Glomerular visceral epithelial cell (primary cell): ENCODE measurements around the gene POLD4.
A peak's percentile ranks its signal among the peaks of the same experiment; 100 is the strongest.
"Not testable (repeated sequence)": the region's sequence is repeated elsewhere in the genome, so short reads cannot be mapped to it uniquely, and the experiment has no call there.

Experiments used
- DNase-seq: peaks from one replicate; pipeline ENCODE4 v3.0.0-alpha.2; 2016; ENCODE audit errors: extremely low spot score

Gene POLD4

DNA sequence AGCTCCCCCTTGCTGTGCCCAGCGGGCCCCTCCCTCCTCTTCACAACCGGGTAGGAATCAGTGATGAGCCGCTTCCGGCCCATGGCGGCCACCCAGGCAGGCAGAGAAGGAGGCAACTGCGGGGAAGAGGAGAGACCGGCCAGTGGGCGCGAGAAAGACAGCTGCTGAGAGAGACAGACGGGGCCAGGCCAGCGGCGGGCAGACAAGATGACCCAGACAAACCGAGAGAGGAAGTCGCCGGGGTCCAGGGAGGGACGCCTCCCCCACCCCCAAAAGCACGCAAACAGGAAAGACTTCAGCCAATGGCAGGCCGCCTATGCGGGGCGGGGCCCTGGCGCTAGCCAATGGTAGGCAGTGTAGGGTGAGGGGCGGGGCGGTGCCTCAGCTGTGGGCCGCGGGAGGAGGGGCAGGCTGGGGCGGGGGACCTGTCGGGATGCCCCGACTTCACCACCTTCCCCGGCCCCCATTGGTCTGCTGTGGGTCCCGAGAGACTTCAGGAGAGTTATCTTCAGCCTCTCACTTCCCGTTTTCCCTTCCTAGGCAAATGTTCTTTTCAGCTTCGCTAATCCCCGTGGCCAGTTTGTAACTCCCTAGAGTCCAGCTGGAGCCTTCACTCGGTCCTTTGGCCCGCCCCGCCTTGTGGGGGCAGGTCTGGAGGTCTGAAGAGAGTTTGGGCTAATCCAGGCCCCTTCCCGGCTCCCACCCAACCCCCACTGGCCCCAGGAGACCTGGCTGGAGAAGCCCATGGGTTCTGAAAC lies at the start of gene POLD4:
Gene POLD4, minus strand, starts transcription at position 230 of the 758 bp plus-strand sequence. Its CDS starts 147 bp downstream, at position 83.
- DNase-seq: peak; percentile 95

DNA sequence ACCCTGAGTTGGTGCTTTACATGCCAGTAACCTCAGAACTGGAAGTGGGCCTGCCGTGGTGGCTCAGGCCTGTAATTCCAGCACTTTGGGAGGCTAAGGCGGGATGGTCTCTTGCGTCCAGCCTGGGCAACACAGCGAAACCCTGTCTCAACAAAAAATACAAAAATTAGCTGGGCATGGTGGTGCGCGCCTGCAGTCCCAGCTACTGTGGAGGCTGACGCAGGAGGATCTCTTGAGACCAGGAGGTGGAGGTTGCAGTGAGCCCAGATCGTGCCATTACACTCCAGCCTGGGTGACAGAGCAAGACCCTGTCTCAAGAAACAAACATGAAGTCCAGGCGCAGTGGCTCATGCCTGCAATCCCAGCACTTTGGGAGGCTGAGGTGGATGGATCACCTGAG lies 49.7 kb upstream of the POLD4 start:
- not testable (repeated sequence) for DNase-seq

DNA sequence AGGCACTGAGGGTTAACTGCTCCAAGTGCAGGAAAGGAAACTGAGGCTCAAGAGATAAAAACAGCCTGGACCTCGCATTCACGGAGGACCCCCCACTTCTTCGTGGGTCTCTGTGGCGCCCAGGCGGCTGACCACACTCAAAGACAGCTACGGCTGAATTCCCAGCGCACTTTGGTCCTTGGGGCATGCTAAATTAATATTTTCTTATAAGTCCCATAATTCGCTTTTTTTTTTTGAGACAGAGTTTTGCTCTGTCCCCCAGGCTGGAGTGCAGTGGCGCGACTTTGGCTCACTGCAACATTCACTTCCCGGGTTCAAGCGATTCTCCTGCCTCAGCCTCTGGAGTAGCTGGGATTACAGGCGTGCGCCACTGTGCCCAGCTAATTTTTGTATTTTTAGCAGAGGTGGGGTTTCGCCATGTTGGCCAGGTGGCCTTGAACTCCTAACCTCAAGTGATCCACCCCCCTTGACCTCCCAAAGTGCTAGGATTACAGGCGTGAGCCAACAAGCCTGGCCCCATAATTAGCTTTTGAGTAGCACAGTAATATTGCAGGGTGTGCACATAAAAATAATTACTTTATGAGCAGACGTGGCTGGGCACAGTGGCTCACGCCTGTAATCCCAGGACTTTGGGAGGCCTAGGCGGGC lies 49.0 kb upstream of the POLD4 start:
- DNase-seq: not testable (repeated sequence)

DNA sequence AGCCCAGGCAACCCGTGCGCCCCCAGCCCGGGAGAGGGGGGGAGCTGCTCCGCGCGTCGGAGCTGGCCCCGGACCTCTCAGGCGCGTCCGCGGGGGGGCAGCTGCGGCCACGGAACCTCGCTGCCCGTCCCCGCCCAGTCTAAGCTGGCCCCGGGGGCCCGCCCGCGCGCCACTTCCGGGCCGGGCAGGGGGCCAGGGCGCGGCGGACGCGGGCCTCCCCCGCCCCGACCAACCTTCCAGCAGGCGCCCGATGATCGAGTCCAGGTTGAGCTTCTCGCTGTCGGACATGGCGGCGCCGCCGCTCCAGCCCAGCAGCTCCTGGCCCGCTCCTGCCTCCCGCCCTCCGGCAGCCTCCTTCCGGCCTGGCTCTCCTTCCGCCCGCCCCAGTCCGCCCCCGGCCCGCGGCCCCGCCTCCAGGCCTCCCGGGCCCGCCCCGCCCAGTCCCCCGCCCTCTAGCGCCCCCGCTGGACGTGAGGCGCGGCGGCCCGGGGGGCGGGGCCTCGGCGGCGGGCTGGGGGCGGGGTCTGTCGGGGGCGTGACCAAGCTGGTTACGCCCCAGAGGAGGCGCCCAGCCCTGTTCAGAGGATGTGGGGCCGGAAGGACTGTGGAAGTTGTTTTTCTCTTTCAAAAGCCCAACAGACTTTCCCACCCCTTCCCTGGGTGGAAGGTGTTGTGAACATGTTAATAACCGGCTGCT lies 48.3 kb upstream of the POLD4 start, which contains the start of gene PPP1CA:
Gene PPP1CA, minus strand, starts transcription at position 364 of the 697 bp plus-strand sequence. Its CDS starts 76 bp downstream, at position 288.
- peak; percentile 93 for DNase-seq

DNA sequence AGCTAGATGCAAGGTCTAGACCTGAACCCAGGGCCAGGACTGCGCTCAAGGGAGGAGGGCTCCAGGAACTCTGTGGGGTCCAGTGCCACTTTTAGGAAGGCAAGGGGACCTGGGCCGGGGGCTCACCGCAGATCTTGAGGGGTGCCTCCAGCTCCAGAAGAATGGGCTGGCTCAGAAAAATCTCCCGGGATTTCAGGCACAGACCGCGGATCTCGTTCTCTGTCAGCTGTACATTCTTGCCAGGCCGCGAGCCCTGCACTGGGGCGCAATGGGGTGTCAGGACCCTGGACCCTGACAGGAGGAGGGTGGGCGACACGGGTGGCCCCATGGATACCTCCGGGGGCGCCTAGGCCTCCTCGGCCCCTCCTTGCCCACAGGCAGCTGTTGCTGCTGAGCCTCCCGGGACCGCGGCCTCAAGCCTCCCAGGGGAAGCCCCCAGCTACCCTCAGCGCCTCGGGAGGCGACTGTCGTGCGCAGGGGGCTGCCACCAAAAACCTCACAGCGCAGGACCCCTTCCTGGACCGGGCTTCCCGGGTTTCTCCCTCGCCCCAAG lies 47.7 kb upstream of the POLD4 start:
- DNase-seq: no peak

DNA sequence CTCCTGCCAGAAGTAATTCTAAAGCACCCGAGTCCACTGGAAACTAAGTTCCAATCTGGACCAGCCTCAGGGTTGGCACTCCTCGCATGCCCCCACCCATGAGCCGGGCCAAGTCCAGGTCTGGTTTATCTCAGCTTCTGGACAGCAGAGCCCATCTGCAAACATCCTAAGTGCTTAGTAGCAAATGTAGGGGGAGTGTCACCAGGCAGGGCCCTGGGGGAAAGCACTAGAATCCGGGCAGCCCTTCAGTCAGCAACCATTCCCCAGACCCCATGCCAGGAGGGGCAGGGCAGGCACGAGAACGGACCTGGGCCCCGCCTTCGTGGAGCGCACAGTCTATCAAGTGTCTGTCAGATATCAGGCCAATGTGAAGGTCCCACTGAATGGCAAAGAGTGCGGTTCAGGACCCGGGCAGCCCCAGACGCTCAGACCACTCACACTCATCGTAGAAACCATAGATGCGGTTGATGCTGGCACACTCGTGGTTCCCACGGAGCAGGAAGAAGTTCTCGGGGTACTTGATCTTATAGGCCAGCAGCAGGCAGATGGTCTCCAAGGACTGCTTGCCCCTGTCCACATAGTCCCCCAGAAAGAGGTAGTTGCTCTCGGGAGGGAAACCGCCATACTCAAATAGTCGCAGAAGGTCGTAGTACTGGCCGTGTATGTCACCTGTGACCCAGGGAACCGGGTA lies 47.0 kb upstream of the POLD4 start:
- no peak for DNase-seq

DNA sequence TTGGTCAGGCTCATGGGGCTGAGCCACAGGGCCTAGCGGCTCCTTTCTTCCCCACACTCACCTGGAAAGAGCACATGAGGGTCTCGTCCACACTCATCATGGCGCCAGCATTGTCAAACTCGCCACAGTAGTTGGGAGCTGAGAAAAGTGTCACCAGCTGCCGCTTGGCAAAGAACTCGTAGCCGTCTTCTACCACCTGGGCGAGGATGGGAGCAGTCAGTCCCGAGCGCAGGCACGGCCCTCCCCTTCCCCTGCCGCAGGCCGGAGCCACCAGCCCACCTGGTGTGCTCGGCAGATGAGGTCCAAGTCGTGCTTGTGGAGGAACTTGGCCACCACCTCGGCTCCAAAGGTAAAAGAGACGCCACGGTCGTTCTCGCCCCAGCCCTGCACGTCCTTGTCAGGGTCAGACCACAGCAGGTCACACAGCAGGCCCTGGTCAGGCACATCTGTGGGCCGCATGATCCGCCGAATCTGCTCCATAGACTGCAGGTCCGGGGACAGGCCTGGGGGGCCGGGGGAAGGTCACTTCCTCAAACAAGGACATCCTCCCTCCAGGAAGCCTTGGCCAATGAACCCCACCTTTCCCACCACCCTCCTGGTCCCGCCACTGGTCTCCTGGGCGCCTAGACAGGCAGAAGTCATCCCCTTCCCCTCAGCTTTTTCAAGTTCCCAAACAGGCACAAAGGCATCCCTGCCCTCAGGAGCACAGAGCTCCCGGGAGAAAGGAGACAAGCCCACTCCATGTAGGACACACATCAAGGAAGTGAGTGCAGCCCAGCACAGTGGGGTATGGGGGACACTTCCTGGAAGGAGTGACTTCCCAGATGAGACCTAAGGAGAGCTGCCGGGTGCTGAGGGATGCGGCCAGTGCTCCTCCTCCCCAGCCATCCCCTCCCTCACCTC lies 45.6 kb upstream of the POLD4 start:
- no peak for DNase-seq

DNA sequence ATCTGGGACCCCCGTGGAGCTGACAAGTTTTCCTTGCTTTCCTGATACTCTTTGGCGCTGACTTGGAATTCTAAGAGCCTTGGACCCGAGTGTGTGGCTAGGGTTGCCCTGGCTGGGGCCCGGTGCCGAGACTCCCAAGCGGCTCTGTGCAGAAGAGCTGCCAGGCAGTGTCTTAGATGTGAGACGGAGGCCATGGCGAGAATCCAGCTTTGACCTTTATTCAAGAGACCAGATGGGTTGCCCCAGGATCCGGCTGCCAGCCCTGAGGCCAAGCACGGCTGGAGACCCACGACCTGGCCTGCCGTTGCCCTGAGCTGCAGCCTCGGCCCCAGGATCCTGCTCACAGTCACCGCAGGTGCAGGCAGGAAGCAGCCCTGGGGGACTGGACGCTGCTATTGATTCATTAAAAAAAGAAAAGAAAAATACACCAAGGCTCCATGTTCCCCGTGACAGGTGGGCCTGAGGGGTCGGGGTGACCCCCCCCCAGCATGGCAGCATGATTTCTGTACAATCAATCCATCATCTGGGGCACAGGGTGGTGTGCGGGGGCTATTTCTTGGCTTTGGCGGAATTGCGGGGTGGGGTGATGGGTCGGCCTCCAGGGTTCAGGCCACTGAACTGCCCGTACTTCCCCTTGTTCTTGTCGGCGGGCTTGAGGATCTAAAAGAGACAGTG lies 44.8 kb upstream of the POLD4 start:
- DNase-seq: no peak

DNA sequence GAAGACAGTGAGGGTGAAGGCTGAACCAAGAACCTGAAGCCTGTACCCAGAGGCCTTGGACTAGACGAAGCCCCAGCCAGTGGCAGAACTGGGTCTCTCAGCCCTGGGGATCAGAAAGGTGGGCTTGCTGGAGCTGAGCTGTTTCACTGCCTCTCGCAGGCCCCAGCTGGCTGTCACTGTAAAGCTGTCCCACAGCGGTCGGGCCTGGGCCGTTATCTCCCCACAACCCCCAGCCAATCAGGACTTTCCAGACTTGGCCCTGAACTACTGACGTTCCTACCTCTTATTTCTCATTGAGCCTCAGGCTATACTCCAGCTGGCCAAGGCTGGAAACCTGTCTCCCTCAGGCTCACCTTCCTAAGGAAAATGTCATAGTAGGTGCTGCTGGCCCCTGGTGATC lies 44.2 kb upstream of the POLD4 start:
- DNase-seq: no peak

DNA sequence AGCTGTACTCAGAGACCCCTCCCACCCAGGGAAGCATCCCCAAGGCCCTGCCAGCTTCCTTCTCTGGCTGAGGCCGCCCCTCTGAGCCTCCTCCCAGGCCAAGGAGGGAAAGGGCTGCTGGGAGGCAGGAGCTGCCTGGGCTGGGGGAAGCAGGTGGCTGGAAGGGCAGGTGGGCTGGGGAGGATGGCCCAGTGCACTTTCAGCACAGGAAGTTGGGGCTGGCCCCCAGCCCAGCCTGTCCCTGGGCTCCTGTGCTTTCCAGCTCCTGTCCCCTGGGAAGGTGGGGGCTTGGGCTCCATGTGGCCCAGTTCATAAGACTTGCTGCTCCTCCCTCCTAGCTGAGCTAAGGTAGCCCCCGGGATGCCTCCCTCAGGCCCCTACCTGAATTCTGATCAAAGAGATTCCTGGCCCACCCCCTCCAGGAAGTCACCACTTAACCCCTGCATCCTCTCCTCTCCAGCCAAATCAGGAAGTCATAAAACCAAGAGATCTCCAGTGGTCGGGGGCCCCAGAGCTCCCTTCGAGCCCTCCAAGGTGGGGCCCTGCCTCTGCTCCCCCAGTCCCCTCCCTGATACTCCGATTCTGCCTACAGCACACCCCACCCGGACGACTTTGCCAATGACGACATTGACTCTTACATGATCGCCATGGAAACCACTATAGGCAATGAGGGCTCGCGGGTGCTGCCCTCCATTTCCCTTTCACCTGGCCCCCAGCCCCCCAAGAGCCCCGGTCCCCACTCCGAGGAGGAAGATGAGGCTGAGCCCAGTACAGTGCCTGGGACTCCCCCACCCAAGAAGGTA lies 43.4 kb upstream of the POLD4 start:
- DNase-seq: no peak

DNA sequence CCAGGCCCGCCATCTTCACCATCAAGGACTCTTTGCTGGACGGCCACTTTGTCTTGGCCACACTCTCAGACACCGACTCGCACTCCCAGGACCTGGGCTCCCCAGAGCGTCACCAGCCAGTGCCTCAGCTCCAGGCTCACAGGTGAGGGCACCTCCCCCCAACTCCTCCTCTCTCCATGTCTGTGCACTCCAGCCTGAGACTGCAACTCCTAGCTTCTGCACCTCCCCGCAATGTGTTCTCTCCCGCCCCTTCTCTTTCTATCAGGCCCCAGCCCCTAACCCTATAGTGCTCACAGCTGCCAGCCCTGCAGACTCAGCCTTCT lies 42.9 kb upstream of the POLD4 start:
- DNase-seq: no peak

DNA sequence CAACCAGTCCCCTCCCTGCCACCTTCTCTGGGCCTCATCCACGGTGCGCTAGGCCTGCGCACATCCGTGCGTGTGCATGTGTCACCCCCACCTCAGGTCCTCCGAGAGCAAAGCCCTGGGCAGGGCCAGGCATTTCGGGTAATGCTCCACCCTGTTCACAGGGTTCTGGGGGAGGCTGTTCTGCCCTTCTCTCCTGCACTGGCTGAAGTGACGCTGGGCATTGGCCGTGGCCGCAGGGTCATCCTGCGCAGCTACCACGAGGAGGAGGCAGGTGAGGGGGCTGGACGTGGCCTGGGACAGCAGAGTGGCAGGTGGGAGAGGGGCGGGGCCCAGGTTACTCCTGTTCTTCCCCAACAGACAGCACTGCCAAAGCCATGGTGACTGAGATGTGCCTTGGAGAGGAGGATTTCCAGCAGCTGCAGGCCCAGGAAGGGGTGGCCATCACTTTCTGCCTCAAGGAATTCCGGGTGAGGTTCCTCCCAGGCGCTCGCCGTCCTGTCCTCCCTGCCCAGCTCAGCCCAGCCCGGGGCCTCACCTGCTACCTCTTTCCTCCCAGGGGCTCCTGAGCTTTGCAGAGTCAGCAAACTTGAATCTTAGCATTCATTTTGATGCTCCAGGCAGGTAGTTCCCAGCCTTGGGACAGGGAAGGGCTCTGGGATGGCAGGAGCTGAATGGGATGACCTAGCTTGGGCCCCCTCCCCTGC lies 42.4 kb upstream of the POLD4 start:
- DNase-seq: no peak

DNA sequence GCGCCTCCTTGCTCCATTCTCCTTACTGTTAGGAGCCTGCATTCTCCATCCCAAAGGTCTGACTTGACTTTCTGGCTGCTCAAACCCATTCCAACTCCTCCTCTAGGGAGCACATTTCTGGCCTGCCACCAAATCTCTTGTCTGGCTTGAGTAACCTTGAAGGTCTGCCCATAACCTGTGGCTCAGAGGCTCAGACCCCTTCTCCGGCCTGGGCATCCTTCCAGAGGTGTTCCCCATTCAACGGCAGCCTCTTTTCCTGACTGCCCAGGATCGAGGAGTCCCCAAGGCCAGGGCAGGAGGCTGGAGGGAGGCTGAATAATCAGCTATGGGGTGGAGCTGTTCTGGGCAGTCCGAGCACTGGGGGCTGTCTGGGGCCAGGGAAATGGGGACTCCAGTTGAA lies 40.6 kb upstream of the POLD4 start:
- no peak for DNase-seq

DNA sequence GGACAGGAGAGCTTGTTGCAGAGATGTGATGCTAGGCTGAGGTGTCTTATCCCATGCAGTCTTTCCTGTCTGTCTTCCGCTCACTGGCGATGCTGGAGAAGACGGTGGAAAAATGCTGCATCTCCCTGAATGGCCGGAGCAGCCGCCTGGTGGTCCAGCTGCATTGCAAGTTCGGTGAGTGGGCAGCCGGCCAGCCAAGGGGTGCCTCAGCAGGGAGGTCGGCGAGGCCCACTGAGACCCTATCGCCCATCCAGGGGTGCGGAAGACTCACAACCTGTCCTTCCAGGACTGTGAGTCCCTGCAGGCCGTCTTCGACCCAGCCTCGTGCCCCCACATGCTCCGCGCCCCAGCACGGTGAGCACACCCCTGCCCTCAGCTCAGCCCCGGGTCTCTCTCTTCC lies 40.1 kb upstream of the POLD4 start:
- DNase-seq: no peak

DNA sequence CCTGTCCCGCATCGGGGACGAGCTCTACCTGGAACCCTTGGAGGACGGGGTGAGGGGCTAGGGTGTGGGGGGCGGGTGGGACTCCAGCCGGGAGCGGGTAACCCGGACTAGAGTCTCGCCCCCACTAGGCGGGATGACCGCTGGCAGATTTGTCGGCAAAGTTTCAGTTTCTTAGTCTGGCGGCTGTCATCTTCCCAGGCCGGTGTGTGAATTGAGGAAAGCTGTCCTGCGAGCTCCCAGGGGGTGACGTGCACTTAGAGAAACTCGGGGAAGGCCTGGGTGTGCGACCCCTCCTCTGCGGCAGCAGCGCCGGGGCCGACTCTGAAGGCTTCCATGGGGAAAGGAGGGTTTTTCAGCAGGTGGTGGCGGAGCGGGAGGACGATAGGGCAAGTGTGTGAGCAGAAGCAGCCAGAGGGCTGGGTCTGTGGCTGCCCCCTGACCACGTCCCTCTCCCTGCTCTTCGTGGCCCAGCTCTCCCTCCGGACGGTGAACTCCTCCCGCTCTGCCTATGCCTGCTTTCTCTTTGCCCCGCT lies 38.9 kb upstream of the POLD4 start:
- no peak for DNase-seq

DNA sequence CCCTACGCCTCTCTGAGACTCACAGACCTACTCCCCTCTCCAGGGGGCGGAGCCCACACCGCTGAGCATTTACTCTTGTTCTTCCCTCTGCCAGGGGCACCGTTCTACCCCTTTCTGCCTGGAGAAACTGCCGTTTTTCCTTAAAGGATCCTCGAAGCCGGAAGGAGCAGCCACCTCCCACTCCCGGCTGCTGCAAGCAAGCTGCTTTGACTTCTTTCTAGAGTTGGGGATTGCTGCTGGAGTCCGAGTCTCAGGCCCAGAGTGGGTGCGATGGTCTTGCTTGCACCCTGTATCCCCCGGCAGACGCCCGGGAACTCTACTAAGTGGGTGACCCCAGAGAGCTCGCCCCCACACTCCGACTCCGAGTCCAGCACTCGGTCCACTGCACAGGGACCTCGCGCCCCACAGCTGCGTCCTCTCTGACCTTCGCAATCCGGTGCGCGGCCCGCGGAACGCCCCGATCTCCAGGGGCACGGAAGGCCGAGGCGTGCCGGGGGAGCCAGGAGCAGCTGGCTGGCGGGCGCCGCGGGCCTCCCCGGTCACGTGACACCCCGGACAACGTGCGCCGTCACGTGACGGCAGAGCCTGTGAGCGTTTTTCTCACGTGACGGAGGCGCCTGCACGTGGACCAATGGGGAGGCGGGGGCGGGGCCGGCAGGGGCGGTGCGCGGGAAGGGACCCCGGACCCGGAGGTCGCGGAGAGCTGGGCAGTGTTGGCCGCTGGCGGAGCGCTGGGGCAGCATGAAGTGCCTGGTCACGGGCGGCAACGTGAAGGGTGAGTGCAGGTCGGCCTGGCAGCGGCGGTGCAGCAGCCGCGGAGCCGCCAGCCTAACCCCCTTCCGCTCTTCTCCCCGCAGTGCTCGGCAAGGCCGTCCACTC lies 38.2 kb upstream of the POLD4 start, which contains the start of gene RAD9A:
Gene RAD9A, plus strand, starts transcription at position 683 of the 879 bp plus-strand sequence. Its CDS starts 59 bp downstream, at position 742.
- DNase-seq: peak; percentile 92

DNA sequence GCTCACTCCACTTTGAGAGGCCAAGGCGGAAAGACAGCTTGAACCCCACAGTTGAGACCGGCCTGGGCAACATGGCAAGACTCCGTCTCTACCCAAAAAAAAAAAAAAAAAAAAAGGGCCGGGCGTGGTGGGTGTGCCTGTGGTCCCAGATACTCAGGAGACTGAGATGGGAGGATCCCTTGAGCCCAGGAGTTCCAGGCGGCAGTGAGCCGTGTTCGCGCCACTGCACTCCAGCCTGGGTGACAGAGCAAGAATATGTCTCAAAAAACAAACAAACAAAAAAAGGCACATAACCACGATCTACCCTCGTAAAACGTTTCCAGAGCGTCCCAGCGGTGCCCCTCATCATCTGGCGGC lies 37.6 kb upstream of the POLD4 start:
- DNase-seq: no peak

DNA sequence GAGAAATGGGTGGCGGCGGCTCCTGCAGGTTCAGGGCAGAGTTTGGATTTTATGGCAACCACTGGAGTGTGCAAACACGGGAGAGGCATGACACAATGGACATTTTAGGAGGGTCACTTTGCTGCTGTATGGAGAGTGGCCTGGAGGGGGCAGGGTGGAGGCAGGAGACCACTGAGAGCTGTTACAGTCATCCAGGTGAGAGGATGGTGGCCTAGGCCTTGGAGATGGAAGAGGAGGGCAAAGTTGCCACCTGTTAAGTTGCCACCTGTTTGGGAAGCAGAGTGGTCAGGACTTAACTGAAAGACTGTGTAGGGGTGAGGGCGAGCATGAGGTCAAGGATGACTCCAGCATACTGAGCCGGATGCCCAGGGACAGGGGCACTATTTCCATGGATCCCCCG lies 36.1 kb upstream of the POLD4 start:
- DNase-seq: no peak
